Ascending aorta (tissue), 2 donors: ENCODE measurements around the gene NAPB. TPM values are rescaled to one million over a fixed set of nuclear protein-coding genes. Genes with fewer than 3 reads are reported as not detected.
"Not testable (repeated sequence)": the region's sequence is repeated elsewhere in the genome, so short reads cannot be mapped to it uniquely, and the experiment has no call there.

Source experiments
- DNase-seq, 2 donors: peaks; one replicate each; pipeline ENCODE4 v3.0.0-alpha.2; 2019; ENCODE audit warnings: low spot score in 2 of 2
- H3K27ac ChIP-seq, 2 donors: fragments of 200-600 bp; sonication (generic); one replicate each; pipeline ENCODE4 v1.5.1; 2016 to 2017; ENCODE audit warnings: mild to moderate bottlenecking in 1 of 2
- H3K27me3 ChIP-seq: fragments of 200-600 bp; sonication (generic); one replicate; pipeline ENCODE4 v1.5.1; 2017
- H3K36me3 ChIP-seq, 2 donors: fragments of 200-600 bp; sonication (generic); one replicate each; pipeline ENCODE4 v1.5.1; 2016
- H3K4me1 ChIP-seq, 2 donors: fragments of 200-600 bp; sonication (generic); one replicate each; pipeline ENCODE4 v1.5.1; 2016 to 2017; ENCODE audit warnings: mild to moderate bottlenecking in 1 of 2
- H3K4me3 ChIP-seq, 2 donors: fragments of 200-600 bp; sonication (generic); one replicate each; pipeline ENCODE4 v1.5.1; 2016 to 2017; ENCODE audit warnings: mild to moderate bottlenecking in 1 of 2
- H3K9me3 ChIP-seq, 2 donors: fragments of 200-600 bp; sonication (generic); one replicate each; pipeline ENCODE4 v1.5.1; 2016
- CTCF ChIP-seq, 3 experiments: fragments of 200-600 bp in 2 of 3; fragments of 450-650 bp in 1 of 3; sonication (generic) in 2 of 3; IDR thresholded peaks; one replicate each; pipeline ENCODE4 v1.5.1; 2016 to 2019; ENCODE audit warnings: antibody characterized with exemption in 3 of 3, mild to moderate bottlenecking in 1 of 3, moderate library complexity in 1 of 3
- intact Hi-C: fragments of 100-400 bp; cut with DNase I; formaldehyde crosslinking; loops from one replicate; pipeline ENCODE4 v1.15.1; 2023
- total RNA-seq: library from RNA; depleted of rRNA; stranded (reverse); fragments of >200 nt; gene quantifications from one replicate; pipeline ENCODE4 v1.1.0, GENCODE V29; 2016

Gene NAPB
- total RNA-seq, 1 donor from 2014 or later: 0.75 TPM

- H3K4me3 ChIP-seq: peak overlapping the region; percentile 93 to 97
- peaks cover 6% of the 10 kb centered on the region in 2 donors for H3K36me3 ChIP-seq
- peak overlapping the region; percentile 99 to 100 for H3K27ac ChIP-seq
- H3K4me1 ChIP-seq: peaks cover 3 to 18% of the 10 kb centered on the region in 2 donors
- H3K27me3 ChIP-seq: no peaks in the 10 kb centered on the region
- H3K9me3 ChIP-seq: no peaks in the 10 kb centered on the region
- DNase-seq: peak in 1 of 2 donors; percentile 70
- peak in 2 of 3 experiments; percentile 37 to 50 for TF ChIP-seq CTCF (IDR thresholded peaks at IDR 0.05)
- intact Hi-C loops: loop anchor here (1.0 to 10.0 kb wide), 8 partner anchors 9 to 1705 kb away; partner anchors contain the start of genes ACSS1, APMAP, GZF1 and SYNDIG1
Observed at GRCh38 chr20:23349338-23350195, 71.7 kb downstream of the NAPB start.

- not testable (repeated sequence) for H3K36me3 ChIP-seq, H3K27me3 ChIP-seq, H3K9me3 ChIP-seq, H3K4me3 ChIP-seq, DNase-seq
- intact Hi-C loops: loop anchor here (10.0 kb wide), 1 partner anchor 554 kb away; no protein-coding TSS in a partner anchor
- Histone ChIP-seq H3K27ac (peak overlapping the region; percentile 99 to 100), H3K4me1 (peaks cover 3 to 18% of the 10 kb centered on the region in 2 donors)
Observed at GRCh38 chr20:23348510-23348909, 72.8 kb downstream of the NAPB start.

GRCh38 chr20:23347791-23348190 is 73.5 kb downstream of the NAPB start:
- intact Hi-C loops: loop anchor here (10.0 kb wide), 1 partner anchor 553 kb away; no protein-coding TSS in a partner anchor
- TF ChIP-seq CTCF (IDR thresholded peaks at IDR 0.05): no peak
- no peak overlapping the region for H3K4me3 ChIP-seq

GRCh38 chr20:23346002-23346401 is 75.3 kb downstream of the NAPB start:
- no peak for TF ChIP-seq CTCF (IDR thresholded peaks at IDR 0.05)
- H3K4me3 ChIP-seq: no peak overlapping the region
- peaks cover 0 to 7% of the 10 kb centered on the region in 2 donors for H3K4me1 ChIP-seq
- H3K9me3 ChIP-seq: no peaks in the 10 kb centered on the region
- no peaks in the 10 kb centered on the region for H3K27me3 ChIP-seq
- no peak for DNase-seq
- H3K27ac ChIP-seq: no peak overlapping the region
- intact Hi-C loops: loop anchor here (10.0 kb wide), 1 partner anchor 551 kb away; no protein-coding TSS in a partner anchor
- H3K36me3 ChIP-seq: no peaks in the 10 kb centered on the region

More at GRCh38 chr20:23347791-23348190, 73.5 kb downstream of the NAPB start:
- H3K36me3 ChIP-seq: no peaks in the 10 kb centered on the region
- H3K9me3 ChIP-seq: no peaks in the 10 kb centered on the region
- no peaks in the 10 kb centered on the region for H3K27me3 ChIP-seq
- no peak for DNase-seq
- H3K4me1 ChIP-seq: peaks cover 3 to 17% of the 10 kb centered on the region in 2 donors
- peak overlapping the region in 1 of 2 donors; percentile 99 for H3K27ac ChIP-seq

GRCh38 chr20:23344336-23344735 is 77.0 kb downstream of the NAPB start:
- Histone ChIP-seq H3K27me3 (no peaks in the 10 kb centered on the region), H3K9me3 (no peaks in the 10 kb centered on the region), H3K4me1 (peaks cover 0 to 5% of the 10 kb centered on the region in 2 donors), H3K4me3 (no peak overlapping the region), H3K27ac (no peak overlapping the region), H3K36me3 (no peaks in the 10 kb centered on the region)
- intact Hi-C loops: loop anchor here (5.0 to 10.0 kb wide), 2 partner anchors 97 to 550 kb away; no protein-coding TSS in a partner anchor
- DNase-seq: no peak
- TF ChIP-seq CTCF (IDR thresholded peaks at IDR 0.05): no peak

GRCh38 chr20:23343590-23343989 is 77.7 kb downstream of the NAPB start:
- Histone ChIP-seq H3K36me3 (no peaks in the 10 kb centered on the region), H3K4me3 (no peak overlapping the region), H3K27ac (no peak overlapping the region), H3K4me1 (no peaks in the 10 kb centered on the region), H3K27me3 (no peaks in the 10 kb centered on the region), H3K9me3 (no peaks in the 10 kb centered on the region)
- intact Hi-C loops: loop anchor here (5.0 to 10.0 kb wide), 2 partner anchors 96 to 549 kb away; no protein-coding TSS in a partner anchor
- TF ChIP-seq CTCF (IDR thresholded peaks at IDR 0.05): no peak
- no peak for DNase-seq
